CD4-positive, CD25-positive, alpha-beta regulatory T cell (primary cell): ENCODE results near the gene CD164. TPM values are rescaled to one million over a fixed set of nuclear protein-coding genes. Genes with fewer than 3 reads are reported as not detected.
A peak's percentile ranks its signal among the peaks of the same experiment; 100 is the strongest.

ENCODE experiments used
- ATAC-seq, 2 donors: fragments of 150-1000 bp; cut with Tn5 transposase; one replicate each; pipeline ENCODE4 v1.10.0; 2021; ENCODE audit warnings: low read depth in 2 of 2, moderate number of reproducible peaks in 2 of 2, moderate library complexity in 1 of 2
- DNase-seq, 3 donors: peaks; one replicate each; pipeline versions ENCODE4 v3.0.0 to v3.0.0-alpha.2; 2012 to 2022; ENCODE audit warnings: mixed read lengths in 1 of 3
- H3K27ac ChIP-seq: one replicate; pipeline ENCODE4 v1.7.0; 2013; ENCODE audit warnings: mild to moderate bottlenecking, low read length; ENCODE audit not compliant: insufficient read depth, poor library complexity, severe bottlenecking
- H3K27me3 ChIP-seq: one replicate; pipeline ENCODE4 v1.7.0; 2013; ENCODE audit warnings: low read length; ENCODE audit not compliant: control insufficient read depth, insufficient read depth
- H3K36me3 ChIP-seq: one replicate; pipeline ENCODE4 v1.7.0; 2013; ENCODE audit warnings: mild to moderate bottlenecking, low read length, moderate library complexity; ENCODE audit not compliant: control insufficient read depth, insufficient read depth
- H3K4me1 ChIP-seq: 2 replicates; pipeline ENCODE4 v1.7.0; 2013; ENCODE audit warnings: mild to moderate bottlenecking, low read length; ENCODE audit not compliant: insufficient read depth, control insufficient read depth, poor library complexity, severe bottlenecking
- H3K4me3 ChIP-seq: one replicate; pipeline ENCODE4 v1.7.0; 2013; ENCODE audit warnings: low read depth, mild to moderate bottlenecking, low read length, moderate library complexity
- H3K9me3 ChIP-seq, 2 experiments: 1 replicate in 1 of 2; 2 replicates in 1 of 2; pipeline ENCODE4 v1.7.0; 2013; ENCODE audit warnings: low read length in 2 of 2, mild to moderate bottlenecking in 1 of 2, moderate library complexity in 1 of 2; ENCODE audit not compliant: control insufficient read depth in 2 of 2
- H3K27ac Mint-ChIP-seq, 3 donors: one replicate each; pipeline ENCODE4 v1.8.0; 2020 to 2022; ENCODE audit warnings: mild to moderate bottlenecking in 3 of 3, mixed read lengths in 3 of 3, moderate library complexity in 2 of 3
- H3K27me3 Mint-ChIP-seq: one replicate; pipeline ENCODE4 v1.8.0; 2022; ENCODE audit warnings: mild to moderate bottlenecking, mixed read lengths
- H3K36me3 Mint-ChIP-seq: one replicate; pipeline ENCODE4 v1.8.0; 2020; ENCODE audit warnings: mixed read lengths
- H3K4me1 Mint-ChIP-seq, 4 donors: one replicate each; pipeline ENCODE4 v1.8.0; 2020 to 2022; ENCODE audit warnings: mixed read lengths in 4 of 4, mild to moderate bottlenecking in 1 of 4
- H3K4me3 Mint-ChIP-seq, 4 donors: one replicate each; pipeline ENCODE4 v1.8.0; 2020 to 2022; ENCODE audit warnings: mild to moderate bottlenecking in 4 of 4, mixed read lengths in 4 of 4, moderate library complexity in 3 of 4
- H3K9me3 Mint-ChIP-seq, 7 donors: one replicate each; pipeline ENCODE4 v1.8.0; 2020 to 2022; ENCODE audit warnings: mixed read lengths in 7 of 7, mild to moderate bottlenecking in 3 of 7, moderate library complexity in 2 of 7
- polyA plus RNA-seq, 4 donors: library from polyadenylated mRNA; unstranded; fragments of 300-500 nt; fragmentation: Illumina TruSeq; gene quantifications; one replicate each; pipeline ENCODE4 v1.2.3, GENCODE V29; 2021
- total RNA-seq: library from RNA; stranded (reverse); gene quantifications from one replicate; pipeline ENCODE4 v1.2.3, GENCODE V29; 2022

The CD164 gene
- total and polyA plus RNA-seq, 5 donors from 2014 or later, result 187 to 364 (median 339) TPM

GRCh38 chr6:109411034-109411433 is 28.8 kb upstream of the CD164 start:
- no peaks in the 10 kb centered on the region for H3K9me3 ChIP-seq
- peaks cover 42% of the 10 kb centered on the region for H3K27me3 Mint-ChIP-seq
- no peak overlapping the region for H3K4me3 Mint-ChIP-seq
- no peak overlapping the region for H3K4me3 ChIP-seq
- DNase-seq (no peak), ATAC-seq (no peak)
- peaks cover 4% of the 10 kb centered on the region for H3K27me3 ChIP-seq
- H3K36me3 Mint-ChIP-seq, result no peaks in the 10 kb centered on the region
- no peaks in the 10 kb centered on the region for H3K4me1 Mint-ChIP-seq
- H3K27ac Mint-ChIP-seq, result no peak overlapping the region
- no peaks in the 10 kb centered on the region for H3K36me3 ChIP-seq
- peaks cover 0 to 4% (median 0%) of the 10 kb centered on the region in 7 donors for H3K9me3 Mint-ChIP-seq
- no peak overlapping the region for H3K27ac ChIP-seq
- H3K4me1 ChIP-seq, result no peaks in the 10 kb centered on the region

- Mint-ChIP-seq H3K4me3 (no peak overlapping the region), H3K4me1 (no peaks in the 10 kb centered on the region), H3K36me3 (no peaks in the 10 kb centered on the region), H3K9me3 (peaks cover 0 to 3% (median 0%) of the 10 kb centered on the region in 7 donors), H3K27ac (no peak overlapping the region), H3K27me3 (peaks cover 23% of the 10 kb centered on the region)
- Histone ChIP-seq H3K27me3 (peaks cover 7% of the 10 kb centered on the region), H3K9me3 (no peaks in the 10 kb centered on the region), H3K4me3 (no peak overlapping the region), H3K27ac (no peak overlapping the region), H3K36me3 (no peaks in the 10 kb centered on the region), H3K4me1 (no peaks in the 10 kb centered on the region)
- DNase-seq, result no peak
- ATAC-seq, result no peak
These were observed 23.9 kb upstream of the CD164 start for GRCh38 chr6:109406196-109406595.

DNA sequence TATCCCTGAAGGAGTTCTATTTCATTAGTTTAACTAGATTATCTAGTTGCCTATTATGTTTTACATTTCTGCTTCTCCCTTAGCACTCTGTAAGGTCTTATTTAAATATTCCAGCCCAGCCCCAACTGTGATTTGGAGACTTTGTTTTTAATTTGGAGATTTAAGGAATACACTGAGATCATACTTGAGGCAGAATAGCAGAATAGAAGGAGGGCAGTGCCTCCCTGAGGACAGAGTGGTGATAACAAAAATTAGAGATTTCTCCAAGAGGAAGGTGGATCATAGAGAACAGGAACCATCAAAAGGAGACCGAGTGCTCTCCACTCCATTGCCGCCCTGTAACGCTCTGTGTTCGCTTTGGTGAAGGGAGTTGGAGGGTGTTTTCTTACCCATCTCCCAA is 14.8 kb upstream of the CD164 start:
- no peak overlapping the region for H3K4me3 ChIP-seq
- peaks cover 22% of the 10 kb centered on the region for H3K27me3 Mint-ChIP-seq
- no peak overlapping the region for H3K27ac Mint-ChIP-seq
- H3K36me3 Mint-ChIP-seq, result peaks cover 4% of the 10 kb centered on the region
- H3K4me1 ChIP-seq, result no peaks in the 10 kb centered on the region
- H3K9me3 ChIP-seq, result no peaks in the 10 kb centered on the region
- ATAC-seq, result no peak
- no peak for DNase-seq
- H3K9me3 Mint-ChIP-seq, result no peaks in the 10 kb centered on the region
- H3K27me3 ChIP-seq, result no peaks in the 10 kb centered on the region
- H3K4me1 Mint-ChIP-seq, result peaks cover 0 to 2% (median 0%) of the 10 kb centered on the region in 4 donors
- no peak overlapping the region for H3K27ac ChIP-seq
- no peak overlapping the region for H3K4me3 Mint-ChIP-seq
- H3K36me3 ChIP-seq, result no peaks in the 10 kb centered on the region

GRCh38 chr6:109396046-109396718 is 13.9 kb upstream of the CD164 start:
- Mint-ChIP-seq H3K9me3 (no peaks in the 10 kb centered on the region), H3K27ac (peak overlapping the region in 1 of 3 donors; percentile 70), H3K36me3 (peaks cover 4% of the 10 kb centered on the region), H3K4me1 (peaks cover 0 to 4% (median under 1%) of the 10 kb centered on the region in 4 donors), H3K4me3 (no peak overlapping the region), H3K27me3 (peaks cover 22% of the 10 kb centered on the region)
- no peak for DNase-seq
- no peak overlapping the region for H3K27ac ChIP-seq
- no peak for ATAC-seq
- H3K27me3 ChIP-seq, result no peaks in the 10 kb centered on the region
- no peaks in the 10 kb centered on the region for H3K36me3 ChIP-seq
- no peaks in the 10 kb centered on the region for H3K4me1 ChIP-seq
- H3K9me3 ChIP-seq, result no peaks in the 10 kb centered on the region
- no peak overlapping the region for H3K4me3 ChIP-seq

DNA sequence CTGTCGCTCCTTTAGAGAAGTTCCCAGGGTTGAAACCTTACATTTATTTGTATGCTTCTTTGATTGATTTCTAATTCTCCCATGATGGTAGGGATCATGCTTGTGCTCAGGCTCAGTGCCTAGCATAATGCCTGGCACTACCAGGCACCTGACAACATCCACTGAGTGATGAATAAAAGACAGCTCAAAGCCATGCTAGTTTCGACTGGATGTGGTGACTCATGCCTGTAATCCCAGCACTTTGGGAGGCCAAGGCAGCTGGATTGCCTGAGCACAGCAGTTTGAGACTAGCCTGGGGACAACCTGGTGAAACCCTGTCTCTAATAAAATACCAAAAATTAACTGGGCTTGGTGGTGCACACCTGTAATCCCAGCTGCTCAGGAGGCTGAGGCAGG is 11.6 kb upstream of the CD164 start:
- no peaks in the 10 kb centered on the region for H3K27me3 ChIP-seq
- H3K4me1 Mint-ChIP-seq, result peaks cover 0 to 9% (median 2%) of the 10 kb centered on the region in 4 donors
- DNase-seq (no peak), ATAC-seq (no peak)
- no peak overlapping the region for H3K4me3 Mint-ChIP-seq
- H3K36me3 ChIP-seq, result no peaks in the 10 kb centered on the region
- no peak overlapping the region for H3K4me3 ChIP-seq
- no peaks in the 10 kb centered on the region for H3K4me1 ChIP-seq
- H3K27ac ChIP-seq, result no peak overlapping the region
- H3K27me3 Mint-ChIP-seq, result peaks cover 22% of the 10 kb centered on the region
- H3K27ac Mint-ChIP-seq, result no peak overlapping the region
- H3K9me3 ChIP-seq, result no peaks in the 10 kb centered on the region
- H3K9me3 Mint-ChIP-seq, result no peaks in the 10 kb centered on the region
- peaks cover 4% of the 10 kb centered on the region for H3K36me3 Mint-ChIP-seq

GRCh38 chr6:109393157-109393885 is 11.1 kb upstream of the CD164 start:
- Mint-ChIP-seq H3K4me3 (no peak overlapping the region), H3K27me3 (peaks cover 17% of the 10 kb centered on the region), H3K4me1 (peaks cover 0 to 9% (median 2%) of the 10 kb centered on the region in 4 donors), H3K27ac (no peak overlapping the region), H3K36me3 (peaks cover 4% of the 10 kb centered on the region), H3K9me3 (no peaks in the 10 kb centered on the region)
- H3K27ac ChIP-seq, result no peak overlapping the region
- no peaks in the 10 kb centered on the region for H3K4me1 ChIP-seq
- H3K9me3 ChIP-seq, result no peaks in the 10 kb centered on the region
- ATAC-seq (no peak), DNase-seq (no peak)
- no peak overlapping the region for H3K4me3 ChIP-seq
- no peaks in the 10 kb centered on the region for H3K36me3 ChIP-seq
- H3K27me3 ChIP-seq, result no peaks in the 10 kb centered on the region

DNA sequence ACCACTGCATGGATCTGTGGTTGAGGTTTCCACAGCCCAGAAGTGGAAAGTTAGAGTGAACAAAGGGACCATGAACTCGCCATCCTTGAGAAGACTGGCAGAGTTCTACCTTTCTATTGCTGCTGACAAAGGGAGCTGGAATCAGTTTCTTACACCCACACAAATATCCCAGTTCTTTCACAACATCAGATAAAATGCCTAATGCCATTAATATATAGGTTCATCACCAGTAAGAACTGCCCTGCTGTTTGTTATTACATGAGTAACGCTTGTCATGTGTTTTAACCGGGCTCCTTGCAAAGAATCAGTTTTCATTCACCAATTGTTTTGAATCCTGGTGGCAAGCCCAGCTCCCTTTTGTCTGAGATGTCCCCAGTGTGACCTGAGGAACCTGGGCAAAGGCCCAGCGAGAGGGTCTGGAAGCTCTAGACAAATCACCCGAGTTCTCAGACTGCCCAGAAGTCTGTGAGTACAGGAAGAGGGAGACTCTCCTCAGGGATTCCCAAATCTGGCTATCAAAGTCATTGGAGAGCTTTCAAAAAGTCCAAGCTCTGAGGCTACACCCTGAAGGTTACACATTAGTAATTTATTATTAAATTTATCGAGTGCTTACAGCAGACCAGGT is 7.5 kb upstream of the CD164 start:
- Mint-ChIP-seq H3K27me3 (peaks cover 8% of the 10 kb centered on the region), H3K4me1 (peaks cover 0 to 9% (median 2%) of the 10 kb centered on the region in 4 donors), H3K27ac (no peak overlapping the region), H3K36me3 (peaks cover 4% of the 10 kb centered on the region), H3K4me3 (no peak overlapping the region), H3K9me3 (no peaks in the 10 kb centered on the region)
- ATAC-seq (no peak), DNase-seq (no peak)
- Histone ChIP-seq H3K9me3 (no peaks in the 10 kb centered on the region), H3K27ac (no peak overlapping the region), H3K4me1 (no peaks in the 10 kb centered on the region), H3K27me3 (no peaks in the 10 kb centered on the region), H3K36me3 (no peaks in the 10 kb centered on the region), H3K4me3 (no peak overlapping the region)
